ENCODE data around the gene REELD1.

- TF ChIP-seq, protein P1, sequence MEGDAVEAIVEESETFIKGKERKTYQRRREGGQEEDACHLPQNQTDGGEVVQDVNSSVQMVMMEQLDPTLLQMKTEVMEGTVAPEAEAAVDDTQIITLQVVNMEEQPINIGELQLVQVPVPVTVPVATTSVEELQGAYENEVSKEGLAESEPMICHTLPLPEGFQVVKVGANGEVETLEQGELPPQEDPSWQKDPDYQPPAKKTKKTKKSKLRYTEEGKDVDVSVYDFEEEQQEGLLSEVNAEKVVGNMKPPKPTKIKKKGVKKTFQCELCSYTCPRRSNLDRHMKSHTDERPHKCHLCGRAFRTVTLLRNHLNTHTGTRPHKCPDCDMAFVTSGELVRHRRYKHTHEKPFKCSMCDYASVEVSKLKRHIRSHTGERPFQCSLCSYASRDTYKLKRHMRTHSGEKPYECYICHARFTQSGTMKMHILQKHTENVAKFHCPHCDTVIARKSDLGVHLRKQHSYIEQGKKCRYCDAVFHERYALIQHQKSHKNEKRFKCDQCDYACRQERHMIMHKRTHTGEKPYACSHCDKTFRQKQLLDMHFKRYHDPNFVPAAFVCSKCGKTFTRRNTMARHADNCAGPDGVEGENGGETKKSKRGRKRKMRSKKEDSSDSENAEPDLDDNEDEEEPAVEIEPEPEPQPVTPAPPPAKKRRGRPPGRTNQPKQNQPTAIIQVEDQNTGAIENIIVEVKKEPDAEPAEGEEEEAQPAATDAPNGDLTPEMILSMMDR (tag by site-specific recombination; IDR thresholded peaks at IDR 0.05): no peak
- TF ChIP-seq ZNF777 (tag by site-specific recombination; IDR thresholded peaks at IDR 0.05; ENCODE audit: borderline replicate concordance): no peak
- TF ChIP-seq ZNF76 (tag by site-specific recombination; IDR thresholded peaks at IDR 0.05; ENCODE audit: borderline replicate concordance, low read depth): no peak
- TF ChIP-seq ZNF138 (tag by site-specific recombination; IDR thresholded peaks at IDR 0.05; ENCODE audit: borderline replicate concordance): no peak
- TF ChIP-seq PRDM1 (tag by site-specific recombination; IDR thresholded peaks at IDR 0.05): no peak
- TF ChIP-seq ZNF629 (tag by site-specific recombination; IDR thresholded peaks at IDR 0.05): no peak
- no peak for TF ChIP-seq EGR2 (tag by site-specific recombination; IDR thresholded peaks at IDR 0.05; ENCODE audit: low read depth)
- no peak for TF ChIP-seq ZNF174 (tag by site-specific recombination; IDR thresholded peaks at IDR 0.05)
- no peak for TF ChIP-seq ATF2 (tag by site-specific recombination; IDR thresholded peaks at IDR 0.05; ENCODE audit: low read depth)
- no peak for TF ChIP-seq ZFP3 (tag by site-specific recombination; IDR thresholded peaks at IDR 0.05; ENCODE audit: low read depth)
Observed at GRCh38 chr4:146260521-146260920, 46.2 kb downstream of the REELD1 start.
